Liver (tissue), 9 donors: ENCODE results near the gene MLX. TPM values are rescaled to one million over a fixed set of nuclear protein-coding genes. Genes with fewer than 3 reads are reported as not detected.

Experiments used
- DNase-seq: peaks from one replicate; pipeline ENCODE4 v3.0.0-alpha.2; 2017; ENCODE audit warnings: low spot score
- H3K27ac ChIP-seq, 2 donors: one replicate each; pipeline ENCODE4 v1.7.0; 2013; ENCODE audit warnings: inconsistent platforms in 2 of 2, low read length in 2 of 2, control low read depth in 1 of 2, low read depth in 1 of 2, mild to moderate bottlenecking in 1 of 2
- H3K27me3 ChIP-seq, 4 donors: one replicate each; pipeline versions ENCODE4 v1.6.1 to v1.7.0; 2013; ENCODE audit warnings: low read length in 3 of 4, inconsistent platforms in 1 of 4, mild to moderate bottlenecking in 1 of 4, moderate library complexity in 1 of 4; ENCODE audit not compliant: control insufficient read depth in 4 of 4, insufficient read depth in 4 of 4
- H3K36me3 ChIP-seq, 4 donors: one replicate each; pipeline versions ENCODE4 v1.6.1 to v1.7.0; 2013; ENCODE audit warnings: low read length in 3 of 4, mild to moderate bottlenecking in 3 of 4, low read depth in 1 of 4, moderate library complexity in 1 of 4; ENCODE audit not compliant: control insufficient read depth in 4 of 4, insufficient read depth in 3 of 4
- H3K4me1 ChIP-seq, 4 donors: one replicate each; pipeline versions ENCODE4 v1.6.1 to v1.7.0; 2013; ENCODE audit warnings: low read length in 3 of 4, mild to moderate bottlenecking in 3 of 4, moderate library complexity in 1 of 4; ENCODE audit not compliant: control insufficient read depth in 4 of 4, insufficient read depth in 4 of 4
- H3K4me3 ChIP-seq, 3 donors: one replicate each; pipeline versions ENCODE4 v1.6.1 to v1.7.0; 2013; ENCODE audit warnings: low read length in 3 of 3, control low read depth in 1 of 3, low read depth in 1 of 3, mild to moderate bottlenecking in 1 of 3
- H3K9ac ChIP-seq, 2 donors: one replicate each; pipeline ENCODE4 v1.7.0; 2013; ENCODE audit warnings: low read length in 2 of 2, mild to moderate bottlenecking in 2 of 2, moderate library complexity in 2 of 2, control low read depth in 1 of 2, low read depth in 1 of 2
- H3K9me3 ChIP-seq, 4 donors: one replicate each; pipeline versions ENCODE4 v1.6.1 to v1.7.0; 2013; ENCODE audit warnings: low read length in 3 of 4; ENCODE audit not compliant: control insufficient read depth in 4 of 4
- EGR1 ChIP-seq, 2 donors: IDR thresholded peaks; 2 replicates each; pipeline ENCODE4 v1.6.1; 2016 to 2018; ENCODE audit warnings: antibody characterized with exemption in 2 of 2, low read depth in 2 of 2
- FOXA1 ChIP-seq: IDR thresholded peaks from 2 replicates; pipeline ENCODE4 v1.6.1; 2016; ENCODE audit warnings: antibody characterized with exemption
- GABPA ChIP-seq, 2 donors: IDR thresholded peaks in 1 of 2; conservative IDR thresholded peaks in 1 of 2; 2 replicates each; pipeline ENCODE4 v1.6.1; 2016; ENCODE audit warnings: antibody characterized with exemption in 2 of 2, mild to moderate bottlenecking in 1 of 2, moderate library complexity in 1 of 2
- HNF4A ChIP-seq, 2 donors: conservative IDR thresholded peaks; 2 replicates each; pipeline ENCODE4 v1.6.1; 2016; ENCODE audit warnings: antibody characterized with exemption in 2 of 2, mild to moderate bottlenecking in 2 of 2
- HNF4G ChIP-seq: IDR thresholded peaks from 2 replicates; pipeline ENCODE4 v1.6.1; 2016; ENCODE audit warnings: antibody characterized with exemption
- JUND ChIP-seq, 2 donors: IDR thresholded peaks; 2 replicates each; pipeline ENCODE4 v1.6.1; 2016; ENCODE audit warnings: antibody characterized with exemption in 2 of 2
- RAD21 ChIP-seq, 2 donors: IDR thresholded peaks; 2 replicates each; pipeline ENCODE4 v1.6.1; 2016; ENCODE audit warnings: antibody characterized with exemption in 2 of 2, mild to moderate bottlenecking in 2 of 2
- RXRA ChIP-seq, 2 donors: IDR thresholded peaks; 2 replicates each; pipeline ENCODE4 v1.6.1; 2017 to 2018; ENCODE audit warnings: antibody characterized with exemption in 2 of 2, mild to moderate bottlenecking in 1 of 2
- SP1 ChIP-seq: IDR thresholded peaks from 2 replicates; pipeline ENCODE4 v1.6.1; 2018; ENCODE audit warnings: antibody characterized with exemption, mild to moderate bottlenecking
- TAF1 ChIP-seq: conservative IDR thresholded peaks from 2 replicates; pipeline ENCODE4 v1.6.1; 2016; ENCODE audit warnings: antibody characterized with exemption, mild to moderate bottlenecking
- YY1 ChIP-seq: IDR thresholded peaks from 2 replicates; pipeline ENCODE4 v1.6.1; 2016; ENCODE audit warnings: antibody characterized with exemption, mild to moderate bottlenecking
- WGBS: extraction: QIAGEN DNeasy Blood & Tissue Kit; methylation state at CpG from one replicate; pipeline ENCODE4 v1.1.7; 2013; 5-methylcytosine and 5-hydroxymethylcytosine counted together
- polyA plus RNA-seq, 2 donors: library from polyadenylated mRNA; stranded (reverse) in 1 of 2; unstranded in 1 of 2; fragments of 200-250 nt in 1 of 2; fragments of >200 nt in 1 of 2; fragmentation: Nextera tagmentation in 1 of 2; extraction: Ambion mirVana in 1 of 2; gene quantifications; one replicate each; pipeline versions ENCODE4 v1.2.1 to v1.2.3, GENCODE V29; 2013 to 2015
- total RNA-seq, 2 donors: library from RNA; depleted of rRNA; stranded (reverse); fragments of >200 nt; gene quantifications; one replicate each; pipeline ENCODE4 v1.2.3, GENCODE V29; 2014
- TF ChIP-seq, protein P1 (sequence below): IDR thresholded peaks from 2 replicates; pipeline ENCODE4 v1.6.1; 2016; ENCODE audit warnings: antibody characterized with exemption
- TF ChIP-seq, protein P2 (sequence below): fragments of 150-350 bp; IDR thresholded peaks from 2 replicates; pipeline ENCODE4 v1.5.1; 2017; ENCODE audit warnings: improper control_type of control experiment, low read depth, low read length; ENCODE audit not compliant: missing input control
- donor health status: healthy.
- donor health status: healthy.
- donor health status: healthy.
- donor health status: healthy.
- donor health status: healthy.

Gene MLX
- total and polyA plus RNA-seq, 4 donors = 19.4 to 40.0 (median 32.1) TPM

DNA sequence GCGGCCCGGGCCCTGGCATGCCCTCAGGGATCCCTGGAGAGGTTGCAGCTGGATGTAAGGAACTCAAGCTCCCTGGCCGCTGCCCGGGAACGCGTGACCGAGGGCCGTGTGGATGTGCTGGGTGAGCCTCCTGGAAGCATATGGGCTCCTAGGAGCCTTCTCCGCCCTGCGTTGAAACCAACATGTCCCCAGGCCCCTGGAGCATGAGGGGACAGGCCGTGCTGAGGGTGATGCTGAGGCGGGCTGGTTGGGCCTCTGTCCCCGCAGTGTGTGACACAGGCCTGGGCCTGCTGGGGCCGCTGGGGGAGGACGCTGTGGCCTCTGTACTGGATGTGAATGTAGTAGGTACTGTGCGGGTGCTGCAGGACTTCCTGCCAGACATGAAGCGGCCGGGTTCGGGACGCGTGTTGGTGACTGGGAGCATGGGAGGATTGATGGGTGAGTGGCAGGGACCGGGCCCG, 19.9 kb upstream of the MLX start:
- TF ChIP-seq FOXA1 (no peak), RAD21 (IDR thresholded peaks at IDR 0.05) (no peak), GABPA (IDR thresholded peaks at IDR 0.05 in 1 of 2, conservative IDR thresholded peaks at IDR 0.05 in 1 of 2) (no peak)
- no peak for DNase-seq
- H3K36me3 ChIP-seq = peaks cover 0 to 11% (median 5%) of the 10 kb centered on the region in 4 donors
- H3K9ac ChIP-seq = no peak overlapping the region
- no peak overlapping the region for H3K4me3 ChIP-seq
- H3K27me3 ChIP-seq = no peaks in the 10 kb centered on the region
- H3K4me1 ChIP-seq = peaks cover 7 to 36% (median 23%) of the 10 kb centered on the region in 4 donors
- H3K27ac ChIP-seq = no peak overlapping the region
- H3K9me3 ChIP-seq = no peaks in the 10 kb centered on the region
- WGBS = 91% methylated on average over 23 of the region's 23 CpGs

DNA sequence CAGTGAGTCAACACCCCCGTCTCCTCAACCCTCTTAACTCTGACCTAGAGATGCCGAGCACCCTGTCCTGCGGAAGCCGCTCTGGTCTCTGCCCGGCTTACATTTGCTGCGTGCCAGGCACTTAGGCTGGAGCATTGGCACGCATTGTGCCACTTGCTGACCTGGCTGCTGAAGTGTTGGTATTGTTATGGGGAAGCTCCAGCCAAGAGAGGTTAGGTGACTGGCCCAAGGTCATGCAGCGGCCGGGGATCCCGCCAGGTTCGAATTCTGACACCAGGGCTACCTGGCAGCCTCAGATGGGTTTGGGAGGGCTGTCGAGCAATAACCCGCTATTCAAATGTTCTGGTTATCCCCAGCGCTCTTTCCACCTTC, 19.2 kb upstream of the MLX start:
- WGBS = 32% methylated on average over 14 of the region's 14 CpGs
- H3K9me3 ChIP-seq = no peaks in the 10 kb centered on the region
- H3K4me1 ChIP-seq = peaks cover 7 to 36% (median 23%) of the 10 kb centered on the region in 4 donors
- TF ChIP-seq HNF4A (conservative IDR thresholded peaks at IDR 0.05) = peak in 1 of 2 donors; percentile 26
- TF ChIP-seq RAD21 (IDR thresholded peaks at IDR 0.05) = no peak
- no peak for TF ChIP-seq TAF1
- TF ChIP-seq RXRA (IDR thresholded peaks at IDR 0.05) = peak; percentile 47 to 67
- peak; percentile 16 for TF ChIP-seq SP1
- no peak for TF ChIP-seq HNF4G
- peak in 1 of 2 donors; percentile 3 for TF ChIP-seq EGR1 (IDR thresholded peaks at IDR 0.05; ENCODE audit: low read depth in 2 of 2)
- TF ChIP-seq, protein P1, sequence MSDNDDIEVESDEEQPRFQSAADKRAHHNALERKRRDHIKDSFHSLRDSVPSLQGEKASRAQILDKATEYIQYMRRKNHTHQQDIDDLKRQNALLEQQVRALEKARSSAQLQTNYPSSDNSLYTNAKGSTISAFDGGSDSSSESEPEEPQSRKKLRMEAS = no peak
- H3K36me3 ChIP-seq = peaks cover 0 to 9% (median 4%) of the 10 kb centered on the region in 4 donors
- H3K27me3 ChIP-seq = no peaks in the 10 kb centered on the region
- peak overlapping the region in 1 of 2 donors; percentile 47 for H3K9ac ChIP-seq
- no peak for DNase-seq
- H3K4me3 ChIP-seq = peak overlapping the region in 1 of 3 donors; percentile 56
- H3K27ac ChIP-seq = peak overlapping the region in 1 of 2 donors; percentile 59

DNA sequence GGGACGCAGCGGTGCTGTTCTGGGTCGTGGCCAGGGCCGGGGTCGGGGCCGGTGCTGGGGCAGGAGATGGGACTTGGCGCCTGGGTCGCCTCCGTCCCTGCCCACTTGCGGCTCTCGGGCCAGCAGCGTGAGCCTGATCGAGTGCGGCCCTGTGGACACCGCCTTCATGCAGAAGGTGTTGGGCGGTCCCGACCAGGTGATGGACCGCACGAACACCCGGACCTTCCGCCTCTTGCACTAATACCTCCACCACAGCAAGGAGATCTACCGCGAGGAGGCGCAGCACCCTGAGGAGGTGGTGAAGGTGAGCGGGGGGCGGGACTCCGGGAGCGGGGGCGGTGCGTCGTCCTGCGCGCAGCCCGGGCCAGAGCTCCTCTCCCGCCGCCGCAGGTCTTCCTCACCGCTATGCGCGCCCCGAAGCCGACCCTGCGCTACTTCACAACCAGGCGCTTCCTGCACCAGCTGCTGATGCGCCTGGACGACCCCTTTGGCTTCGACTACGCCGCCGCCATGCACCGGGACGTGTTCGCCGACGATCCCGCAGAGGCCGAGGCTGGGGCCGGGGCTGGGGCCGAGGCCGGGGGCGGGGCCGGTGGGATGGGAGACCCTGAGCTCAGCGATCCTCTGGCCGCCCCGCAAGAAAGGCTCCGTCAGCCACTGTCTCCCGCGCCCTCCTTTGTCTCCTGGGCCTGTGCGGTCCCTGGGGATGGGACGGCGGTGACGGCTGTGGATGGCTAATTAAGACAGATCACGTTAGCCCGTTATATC, 18.6 kb upstream of the MLX start:
- H3K4me3 ChIP-seq = peak overlapping the region in 2 of 3 donors; percentile 3 to 56
- DNase-seq = peak; percentile 81
- peaks cover 7 to 36% (median 25%) of the 10 kb centered on the region in 4 donors for H3K4me1 ChIP-seq
- H3K9me3 ChIP-seq = no peaks in the 10 kb centered on the region
- WGBS = 8% methylated on average over 73 of the region's 74 CpGs
- no peaks in the 10 kb centered on the region for H3K27me3 ChIP-seq
- peaks cover 0 to 4% (median 2%) of the 10 kb centered on the region in 4 donors for H3K36me3 ChIP-seq
- no peak overlapping the region for H3K9ac ChIP-seq
- TF ChIP-seq RXRA (IDR thresholded peaks at IDR 0.05) (peak in 1 of 2 donors; percentile 13), EGR1 (IDR thresholded peaks at IDR 0.05; ENCODE audit: low read depth in 2 of 2) (peak; percentile 67 to 70), RAD21 (IDR thresholded peaks at IDR 0.05) (peak; percentile 51 to 69), JUND (IDR thresholded peaks at IDR 0.05) (no peak), YY1 (no peak), HNF4G (no peak)
- TF ChIP-seq, protein P2, sequence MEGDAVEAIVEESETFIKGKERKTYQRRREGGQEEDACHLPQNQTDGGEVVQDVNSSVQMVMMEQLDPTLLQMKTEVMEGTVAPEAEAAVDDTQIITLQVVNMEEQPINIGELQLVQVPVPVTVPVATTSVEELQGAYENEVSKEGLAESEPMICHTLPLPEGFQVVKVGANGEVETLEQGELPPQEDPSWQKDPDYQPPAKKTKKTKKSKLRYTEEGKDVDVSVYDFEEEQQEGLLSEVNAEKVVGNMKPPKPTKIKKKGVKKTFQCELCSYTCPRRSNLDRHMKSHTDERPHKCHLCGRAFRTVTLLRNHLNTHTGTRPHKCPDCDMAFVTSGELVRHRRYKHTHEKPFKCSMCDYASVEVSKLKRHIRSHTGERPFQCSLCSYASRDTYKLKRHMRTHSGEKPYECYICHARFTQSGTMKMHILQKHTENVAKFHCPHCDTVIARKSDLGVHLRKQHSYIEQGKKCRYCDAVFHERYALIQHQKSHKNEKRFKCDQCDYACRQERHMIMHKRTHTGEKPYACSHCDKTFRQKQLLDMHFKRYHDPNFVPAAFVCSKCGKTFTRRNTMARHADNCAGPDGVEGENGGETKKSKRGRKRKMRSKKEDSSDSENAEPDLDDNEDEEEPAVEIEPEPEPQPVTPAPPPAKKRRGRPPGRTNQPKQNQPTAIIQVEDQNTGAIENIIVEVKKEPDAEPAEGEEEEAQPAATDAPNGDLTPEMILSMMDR = peak; percentile 38
- TF ChIP-seq, protein P1 = no peak
- H3K27ac ChIP-seq = peak overlapping the region in 1 of 2 donors; percentile 59
